ENCODE data around the gene BEGAIN.
A peak's percentile ranks its signal among the peaks of the same experiment; 100 is the strongest.

The BEGAIN gene

DNA sequence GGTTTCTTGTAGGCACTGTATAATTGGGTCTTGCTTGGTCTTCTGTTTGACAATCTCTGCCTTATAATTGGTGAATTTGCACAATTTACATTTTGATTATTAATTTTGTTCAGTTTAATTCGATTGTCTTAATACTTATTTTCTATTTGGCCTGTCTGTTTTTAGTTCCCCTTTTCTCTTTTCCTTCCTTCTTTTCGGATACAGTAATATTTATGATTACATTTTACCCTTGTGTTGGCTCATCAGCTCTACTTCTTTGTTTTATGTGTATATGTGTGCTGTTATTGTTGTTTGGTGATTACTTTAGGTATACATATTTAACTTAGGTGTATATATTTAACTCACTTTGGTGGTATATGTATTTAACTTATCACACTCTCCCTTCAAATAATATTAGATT is 12.8 kb upstream of the BEGAIN start:
- no peak for DNase-seq

DNA sequence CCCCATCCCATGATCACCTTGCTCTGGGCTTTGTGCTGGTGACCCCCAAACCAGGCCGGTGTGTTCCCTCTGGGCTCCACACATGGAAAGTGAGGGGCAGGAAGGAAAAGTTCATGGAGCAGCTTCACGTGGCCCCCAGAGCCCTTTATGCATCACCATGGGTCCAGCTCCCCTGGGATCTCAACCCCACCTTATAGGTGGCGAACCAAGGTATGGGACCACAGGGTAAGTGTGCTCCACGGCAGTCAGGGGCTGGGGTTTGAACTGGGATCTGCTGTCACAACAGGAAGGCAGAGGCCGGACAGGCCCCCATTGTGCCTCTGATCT is 7.4 kb upstream of the BEGAIN start:
- DNase-seq, result no peak

DNA sequence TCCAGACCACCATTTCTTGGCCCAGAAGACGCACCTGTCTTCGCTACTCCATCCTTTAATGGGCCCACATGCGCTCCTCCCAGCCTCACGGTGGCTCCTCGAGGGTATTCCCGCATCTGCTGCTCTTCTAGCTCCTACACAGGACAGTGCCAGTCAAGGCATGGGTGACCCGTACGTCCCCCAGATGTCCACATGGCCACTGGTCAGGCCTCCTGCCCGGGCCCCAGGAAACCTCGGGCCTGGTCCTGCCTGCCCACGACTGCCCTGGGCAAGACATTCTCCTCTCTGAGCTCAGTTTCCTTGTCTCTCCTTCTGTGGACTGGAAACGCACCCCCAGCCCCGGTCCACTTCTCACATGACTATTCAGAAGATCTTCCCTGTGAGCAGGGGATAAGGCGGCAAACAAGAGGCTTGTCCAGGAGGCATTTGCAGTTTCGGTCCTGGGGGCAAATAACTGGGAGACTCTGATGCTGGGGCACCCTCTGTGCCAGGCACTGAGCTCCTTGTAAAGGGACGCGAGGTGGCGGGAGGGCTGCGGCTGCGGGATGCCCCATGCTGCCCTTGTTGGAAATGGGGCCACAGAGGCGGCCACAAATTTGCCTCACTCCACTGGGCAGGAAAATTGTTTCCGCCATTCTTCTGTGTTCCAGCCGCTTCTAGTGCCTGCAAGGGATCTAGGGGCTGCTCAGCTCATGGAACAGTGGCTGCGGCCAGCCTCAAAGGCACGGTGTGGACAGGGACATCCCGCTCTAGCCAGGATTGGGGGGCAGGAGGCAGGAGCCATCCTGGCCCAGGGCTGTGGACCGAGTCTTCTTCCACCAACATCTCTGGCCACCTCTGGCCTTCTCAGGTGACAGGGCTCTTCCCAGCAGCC is 6.8 kb upstream of the BEGAIN start:
- no peak for DNase-seq

DNA sequence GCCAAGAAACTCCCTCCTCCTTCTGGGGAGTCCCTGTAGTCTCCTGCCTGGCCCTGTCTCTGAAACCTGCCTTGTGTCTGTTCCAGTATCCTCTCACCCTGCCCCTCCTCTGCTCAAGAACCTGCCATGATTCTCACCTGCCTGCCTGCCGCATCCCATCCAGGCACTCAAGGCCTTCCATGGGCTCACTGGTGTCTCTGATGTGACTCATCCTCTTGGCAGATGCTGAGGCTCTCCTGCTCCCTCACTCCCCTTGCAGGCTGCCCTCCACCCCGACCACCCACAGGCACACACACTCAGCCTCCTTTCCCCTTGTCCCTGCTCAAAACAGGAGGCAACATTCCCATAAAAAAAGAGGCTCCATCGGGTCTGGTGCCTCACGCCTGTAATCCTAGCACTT is 5.8 kb upstream of the BEGAIN start:
- DNase-seq, result no peak

DNA sequence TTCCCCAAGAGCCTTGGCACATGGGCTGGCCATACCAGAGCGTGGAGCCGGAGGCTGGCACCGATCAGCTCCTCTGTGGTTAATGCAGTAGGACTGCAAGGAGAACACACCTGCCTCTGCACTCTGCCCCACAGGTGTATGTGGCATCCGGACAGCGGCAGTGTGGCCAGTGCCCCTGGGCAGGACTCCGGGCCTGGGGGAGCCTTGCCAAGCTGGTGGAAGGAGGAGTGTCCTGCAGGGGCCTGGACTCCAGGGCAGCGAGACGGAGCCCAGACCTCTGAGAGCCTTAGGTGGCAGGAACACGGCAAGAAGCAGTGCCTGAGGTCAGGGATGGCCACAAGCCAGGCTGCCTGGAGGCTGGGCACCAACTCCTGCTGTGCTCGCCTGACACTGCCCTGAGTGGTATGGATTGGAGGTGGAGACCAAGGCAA is 5.3 kb upstream of the BEGAIN start:
- DNase-seq, result no peak

DNA sequence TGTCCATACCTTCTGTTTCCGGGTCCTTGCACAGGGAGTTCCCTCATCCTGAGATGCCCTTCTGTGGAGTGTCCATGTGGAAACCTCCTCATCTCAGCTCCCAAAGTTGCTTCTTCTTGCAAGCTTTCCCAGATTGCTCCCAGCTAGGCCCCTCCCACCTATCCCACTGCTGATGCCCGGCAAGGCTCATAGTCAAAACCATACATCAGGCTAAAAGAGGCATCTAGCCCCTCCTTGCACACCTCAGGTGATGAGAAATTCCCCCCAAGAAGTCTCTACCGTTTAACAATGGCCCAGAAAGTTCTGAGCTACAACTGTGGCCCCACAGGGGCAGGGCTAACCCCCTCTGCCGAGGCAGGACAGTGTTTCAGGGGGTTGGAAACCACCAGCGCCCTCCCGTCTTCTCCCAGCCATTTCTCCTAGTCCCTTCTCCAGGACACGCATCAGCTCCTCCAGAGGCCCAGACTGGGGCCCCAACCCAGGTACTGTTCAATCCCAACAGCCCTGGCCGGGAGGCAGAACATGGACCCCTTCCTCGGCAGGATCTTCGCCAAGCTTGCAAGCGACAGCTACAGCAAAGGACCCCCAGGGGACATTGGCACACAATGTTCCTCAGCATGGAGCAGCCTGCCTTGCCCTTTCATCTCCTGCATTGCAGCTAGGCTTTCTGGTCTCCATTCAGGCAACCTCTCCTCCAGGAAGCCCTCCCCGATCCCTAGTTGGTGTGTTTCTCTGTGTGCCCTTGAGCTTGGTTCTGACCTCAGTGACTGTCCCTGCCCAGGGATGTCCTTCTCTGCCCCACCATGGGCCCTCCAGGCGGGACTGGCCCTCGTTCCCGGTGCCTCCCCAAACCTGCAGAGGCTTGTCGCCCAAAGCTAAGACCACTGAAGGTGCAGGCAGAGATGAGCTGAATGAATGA is 4.5 kb upstream of the BEGAIN start:
- DNase-seq, result no peak

DNA sequence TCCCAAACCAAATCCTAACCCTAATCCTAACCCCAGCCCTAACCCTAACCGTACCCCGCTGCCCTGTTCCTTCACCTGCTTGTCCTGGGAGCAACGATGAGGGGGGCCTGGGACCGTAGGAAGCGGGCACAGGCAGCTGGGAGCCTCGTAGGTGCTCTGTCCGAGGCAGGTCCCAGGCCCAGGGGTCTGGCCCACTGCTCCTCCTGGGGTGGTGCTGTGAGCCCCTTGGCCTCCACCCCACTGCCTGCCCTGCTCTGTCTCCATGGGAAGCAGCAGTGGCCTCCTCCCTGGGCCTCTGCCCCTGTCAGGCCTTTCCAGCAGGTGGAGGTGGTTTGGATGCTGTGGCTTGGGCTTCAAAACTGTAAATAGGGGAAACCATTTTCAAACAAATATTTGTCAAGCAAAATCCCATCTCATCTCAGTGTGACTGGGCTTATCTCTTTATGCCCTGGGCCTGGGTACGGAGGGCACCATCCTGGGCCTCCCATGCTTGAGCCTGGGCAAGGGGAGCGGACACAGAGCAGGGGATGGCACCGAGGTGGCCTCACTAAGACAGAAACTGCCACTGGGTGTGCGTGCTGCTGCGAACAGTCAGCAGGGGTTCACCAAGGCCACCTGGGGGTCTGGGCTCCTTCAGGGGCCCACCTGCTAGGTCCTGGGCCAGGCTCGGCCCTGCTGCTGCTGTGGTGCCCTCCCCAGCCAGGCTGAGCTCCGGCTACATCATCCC is 3.7 kb upstream of the BEGAIN start:
- DNase-seq, result no peak

DNA sequence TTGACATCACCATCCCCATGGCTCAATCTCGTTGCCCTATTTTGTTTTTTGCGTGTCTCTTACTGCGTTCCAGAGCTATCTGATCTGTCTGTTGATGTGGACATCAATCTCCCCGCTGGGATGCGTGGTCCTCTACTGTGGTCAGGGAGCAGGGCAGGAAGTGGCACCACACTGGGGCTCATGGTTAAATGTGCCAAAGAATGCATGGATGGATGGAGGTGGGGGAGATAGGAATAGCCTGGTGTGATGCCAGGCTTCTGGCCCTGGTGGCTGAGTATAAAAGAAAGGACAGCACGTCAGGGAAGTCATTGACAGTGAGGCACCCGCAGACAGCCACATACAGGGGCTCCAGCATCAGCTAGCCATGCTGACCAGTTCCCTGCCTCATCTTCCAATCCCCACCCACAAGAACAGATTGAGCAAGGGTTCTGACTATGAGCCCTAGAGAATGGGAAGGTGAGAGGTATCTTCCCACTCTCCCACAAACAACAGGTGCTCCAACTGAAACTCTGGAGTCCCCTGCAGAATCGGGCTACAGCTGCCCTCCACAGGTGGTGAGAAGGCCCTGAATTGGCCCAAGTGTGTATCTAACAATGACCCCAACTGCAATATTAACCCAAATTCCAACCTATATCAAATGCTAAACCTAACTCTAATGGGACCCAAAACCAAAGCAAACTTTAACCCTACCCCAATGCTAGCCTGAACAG is 2.7 kb upstream of the BEGAIN start:
- DNase-seq, result no peak

DNA sequence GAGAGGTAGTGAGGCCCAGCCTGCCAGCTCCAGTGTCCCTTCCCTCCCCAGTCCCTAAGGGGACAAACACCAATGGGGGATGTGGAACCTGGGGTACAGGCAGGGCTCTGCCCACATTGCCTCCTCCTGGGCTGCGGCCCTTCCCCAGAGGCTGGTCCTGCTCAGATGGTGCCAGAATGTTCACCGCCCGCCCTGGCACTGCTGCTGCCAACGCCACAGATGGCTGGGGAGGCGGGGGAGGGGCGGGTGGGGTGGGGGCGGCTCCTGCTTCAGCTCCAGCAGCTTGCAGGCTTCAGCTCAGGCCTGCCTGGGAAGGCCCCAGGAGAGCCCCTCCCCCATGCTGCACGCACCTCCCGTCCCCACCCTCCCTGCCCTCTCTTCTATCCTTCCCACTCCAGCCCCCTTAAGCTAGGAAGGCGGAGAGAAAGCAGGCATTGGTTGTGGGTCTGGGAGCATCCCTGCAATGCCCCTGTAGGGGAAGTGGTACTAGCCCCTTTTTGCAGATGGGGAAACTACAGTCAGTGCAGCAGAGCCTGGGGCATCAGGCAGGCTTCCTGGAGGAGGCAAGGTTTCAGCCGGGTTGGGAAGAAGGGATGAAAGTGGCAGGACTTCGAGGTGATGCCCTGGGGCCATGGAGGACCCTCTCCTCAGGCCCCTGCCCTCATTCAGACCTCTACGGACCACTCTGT is 2.0 kb upstream of the BEGAIN start:
- no peak for DNase-seq

DNA sequence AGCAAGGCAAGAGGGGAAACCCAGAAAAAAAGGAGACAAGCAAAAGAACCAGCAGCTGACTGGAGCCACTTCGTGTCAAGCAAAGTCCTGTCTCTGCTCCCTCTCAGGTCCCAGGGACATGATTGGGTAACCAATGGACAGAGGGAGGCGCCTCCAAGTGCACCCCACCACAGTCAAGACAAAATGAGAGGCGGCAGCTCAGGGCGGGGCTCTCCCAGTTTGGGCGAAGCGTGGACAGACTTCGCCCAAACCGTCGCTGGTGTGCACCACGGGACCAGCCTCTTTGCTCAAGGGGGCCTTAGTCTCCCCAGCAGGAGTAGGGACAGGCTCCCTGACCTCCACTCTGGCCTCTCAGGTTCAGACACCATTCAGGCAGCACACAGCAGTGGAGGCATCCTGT is 1.5 kb upstream of the BEGAIN start:
- no peak for DNase-seq

DNA sequence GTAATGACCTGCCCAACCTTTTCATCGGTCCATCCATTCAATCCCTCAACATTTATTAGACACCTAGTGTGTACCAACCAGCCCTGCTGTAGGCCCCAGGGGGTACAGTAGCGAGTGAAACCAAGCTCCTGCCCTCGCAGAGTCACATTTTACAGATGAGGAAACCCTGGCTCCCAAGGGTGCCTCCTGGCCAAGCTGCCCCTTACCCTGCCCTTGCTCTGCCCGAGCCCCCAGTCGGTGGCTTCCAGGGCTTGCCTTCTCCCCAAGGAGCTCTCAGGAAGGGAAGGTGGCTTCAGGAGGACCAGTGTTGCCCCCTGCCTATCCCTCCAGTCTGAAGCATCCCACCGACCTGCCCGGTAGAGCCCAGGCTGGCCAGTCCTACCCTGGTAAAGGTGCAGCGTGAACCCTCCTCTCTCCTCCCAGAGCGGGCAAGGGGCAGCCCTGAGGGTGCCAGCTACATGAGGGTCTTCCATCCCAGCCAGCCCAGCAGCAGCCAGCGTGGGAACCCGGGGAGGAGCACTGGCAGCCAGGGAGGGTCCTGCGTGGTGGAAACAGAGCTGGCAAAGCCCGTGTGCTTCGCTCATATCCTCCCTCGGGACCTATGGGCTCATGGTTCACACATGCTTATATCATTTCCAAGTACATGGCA is 670 bp upstream of the BEGAIN start:
- no peak for DNase-seq

DNA sequence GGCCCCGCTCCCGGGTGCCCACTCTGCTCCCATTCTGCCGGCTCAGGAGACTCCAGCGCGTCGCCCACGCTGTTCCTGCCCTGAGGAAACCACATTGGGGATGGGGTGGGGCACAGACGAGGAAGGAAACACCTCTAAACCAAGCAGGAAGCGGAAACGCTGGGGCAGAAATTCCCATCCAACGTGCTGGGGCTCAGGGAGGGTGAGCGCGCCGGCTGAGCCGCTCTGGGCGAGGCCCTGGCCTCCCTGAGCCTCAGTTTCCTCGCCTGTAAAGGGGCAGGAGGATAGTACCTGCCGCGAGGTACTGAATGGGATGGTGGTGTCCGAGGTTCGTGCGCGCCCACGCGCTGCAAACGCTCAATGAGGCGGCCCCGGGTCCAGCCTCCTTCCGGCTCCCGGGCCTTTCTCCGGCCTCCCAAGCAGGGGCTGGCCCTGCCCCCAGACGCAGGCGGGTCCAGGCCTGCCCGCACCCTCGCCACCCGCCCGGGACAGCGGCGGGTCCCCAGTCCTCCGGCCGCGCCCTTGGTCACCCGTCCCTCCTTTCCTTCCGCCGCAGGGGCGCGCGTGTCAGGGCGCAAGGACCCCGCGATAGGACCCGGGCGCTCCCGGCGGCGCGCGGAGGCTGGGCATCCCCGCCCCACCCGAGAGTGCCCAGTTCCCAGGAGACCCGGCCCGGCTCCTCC is 673 bp downstream of the BEGAIN start:
- DNase-seq, result peak; percentile 63

DNA sequence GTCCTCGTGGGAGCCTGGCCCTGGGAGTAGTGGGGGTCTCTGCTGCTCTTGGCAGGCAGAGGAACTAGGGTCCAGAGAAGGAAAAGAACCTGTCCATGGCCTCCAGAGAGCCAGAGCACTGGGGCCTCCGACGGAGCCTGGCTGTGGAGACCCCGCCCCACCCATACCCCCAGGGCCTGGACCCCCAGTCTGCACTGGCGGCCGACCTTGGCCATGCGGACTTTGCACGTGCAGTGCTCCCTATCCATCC is 1.1 kb downstream of the BEGAIN start:
- no peak for DNase-seq

DNA sequence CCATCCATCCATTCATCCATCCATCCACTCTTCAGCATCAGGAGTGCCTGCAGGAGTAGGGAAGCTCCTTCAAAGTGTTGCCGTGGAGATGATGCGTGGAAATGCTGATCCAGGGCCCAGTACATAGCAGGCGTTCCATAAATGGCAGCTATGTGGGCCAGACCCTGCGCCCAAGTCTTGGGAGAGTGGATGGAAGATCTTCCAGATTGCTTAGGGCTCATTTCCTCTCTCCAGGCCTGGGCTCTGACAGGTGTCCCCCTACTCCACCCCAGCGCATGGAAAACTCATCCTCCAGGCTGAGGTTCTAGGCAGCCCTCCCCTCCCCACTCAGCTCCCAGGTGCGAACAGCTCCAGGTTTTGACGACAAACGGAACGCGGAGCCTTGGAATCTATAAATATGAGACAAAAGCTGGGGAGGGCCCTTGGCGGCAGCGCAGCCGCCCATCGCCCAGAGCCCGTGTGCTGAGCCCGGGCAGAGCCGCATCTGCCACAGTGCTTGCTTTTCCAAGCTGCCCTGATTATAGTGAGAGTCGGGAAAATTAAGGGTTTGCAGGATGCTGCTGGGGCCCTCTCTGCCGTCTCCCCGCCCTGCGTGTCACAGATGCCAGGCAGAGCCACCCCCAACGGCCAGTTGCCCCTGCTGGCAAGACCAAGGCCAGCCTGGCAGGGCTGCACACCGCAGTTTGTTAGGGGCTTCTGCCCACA is 1.6 kb downstream of the BEGAIN start:
- DNase-seq, result no peak

DNA sequence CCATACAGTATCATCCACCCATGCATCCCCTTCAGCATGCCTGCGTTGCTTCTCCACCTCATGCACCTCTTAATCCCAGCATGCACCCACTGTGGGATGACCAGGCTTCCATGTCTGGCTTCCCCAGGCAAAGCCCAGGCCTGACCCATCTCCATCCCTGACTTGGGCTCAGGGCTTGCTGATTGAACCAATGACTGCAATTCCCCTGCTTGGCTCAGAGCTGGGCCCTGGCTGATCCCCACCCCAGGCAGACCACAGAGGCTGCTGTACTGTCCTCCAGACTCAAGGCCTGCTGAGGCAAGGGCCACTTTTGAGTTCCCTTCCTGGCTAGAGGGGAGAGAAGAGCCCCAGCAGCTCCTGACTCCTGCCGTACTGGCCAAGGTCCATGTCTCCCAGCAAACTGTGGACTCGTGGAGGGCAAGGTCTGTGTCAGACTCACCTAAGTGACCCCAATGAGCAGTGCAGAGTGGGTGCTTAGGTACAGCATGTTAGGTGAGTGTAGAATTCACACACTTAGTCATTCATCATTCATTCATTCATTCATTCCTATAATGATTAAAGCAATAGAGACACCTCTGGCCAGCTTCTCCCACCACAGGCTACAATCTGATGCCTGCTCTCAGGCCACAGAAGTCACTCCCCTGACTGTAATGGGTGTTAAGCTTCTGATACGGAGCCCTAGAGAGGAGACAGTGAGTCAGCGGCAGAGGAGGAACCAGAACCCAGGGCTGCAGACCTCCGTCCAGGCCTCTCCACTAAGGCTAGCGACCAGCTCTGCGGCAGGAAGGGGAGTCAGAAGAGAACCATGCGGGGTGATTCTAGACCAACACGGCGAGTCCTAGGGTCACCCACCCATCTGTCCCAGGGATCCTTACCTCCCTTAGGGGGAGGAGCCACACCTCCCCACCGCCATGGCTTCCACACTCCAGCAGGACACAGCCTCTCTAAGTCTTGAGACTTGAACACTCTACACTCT is 2.9 kb downstream of the BEGAIN start:
- DNase-seq, result no peak

DNA sequence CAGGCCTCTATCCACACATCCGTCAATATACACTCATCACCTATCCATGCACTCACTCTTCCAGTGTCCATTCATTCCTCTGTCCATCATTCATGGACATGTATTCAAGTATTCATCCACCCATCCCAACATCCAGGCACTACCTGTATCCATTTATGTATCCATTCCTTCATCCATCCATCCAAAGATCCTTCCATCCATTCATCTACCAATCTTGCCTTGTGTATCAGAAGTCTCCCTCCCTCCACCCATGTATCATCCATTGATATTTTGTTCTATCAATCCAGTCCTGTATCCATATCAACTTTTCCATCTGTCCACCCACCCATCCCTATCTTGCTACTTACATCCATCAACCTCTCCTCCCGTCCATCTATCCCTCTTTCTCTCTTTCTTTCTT is 4.0 kb downstream of the BEGAIN start:
- DNase-seq, result no peak

DNA sequence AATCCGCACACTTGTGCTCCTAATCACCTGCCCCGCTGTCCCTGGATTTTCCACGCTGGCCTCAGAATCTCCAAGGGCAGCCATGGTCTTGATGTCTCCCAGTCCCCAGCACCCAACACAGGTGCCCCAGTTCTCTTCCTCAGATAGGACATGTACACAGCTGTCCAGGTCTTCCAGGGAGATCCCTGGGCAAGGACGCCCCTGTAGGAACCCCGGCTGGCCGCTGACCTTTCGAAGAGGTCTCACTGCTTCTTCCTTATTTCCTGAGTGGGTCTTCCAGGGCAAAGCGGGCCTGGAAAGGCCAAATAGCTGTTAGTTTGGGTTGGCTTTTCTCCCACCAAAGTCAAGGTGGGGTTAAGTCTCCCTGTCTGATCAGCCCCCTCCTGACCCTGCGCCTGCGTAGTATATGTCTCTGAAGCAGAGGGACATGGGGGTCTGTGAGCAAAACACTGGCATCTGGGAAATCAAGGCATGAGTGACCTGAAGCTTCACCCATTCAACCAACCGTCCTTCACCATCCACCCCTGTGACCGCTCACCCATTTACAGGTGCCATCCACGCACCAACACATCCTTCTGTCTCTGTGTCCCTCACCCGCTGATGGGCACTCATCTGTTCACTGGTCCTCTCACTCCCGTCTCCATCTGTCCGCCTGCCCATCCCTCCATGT is 4.6 kb downstream of the BEGAIN start:
- no peak for DNase-seq

DNA sequence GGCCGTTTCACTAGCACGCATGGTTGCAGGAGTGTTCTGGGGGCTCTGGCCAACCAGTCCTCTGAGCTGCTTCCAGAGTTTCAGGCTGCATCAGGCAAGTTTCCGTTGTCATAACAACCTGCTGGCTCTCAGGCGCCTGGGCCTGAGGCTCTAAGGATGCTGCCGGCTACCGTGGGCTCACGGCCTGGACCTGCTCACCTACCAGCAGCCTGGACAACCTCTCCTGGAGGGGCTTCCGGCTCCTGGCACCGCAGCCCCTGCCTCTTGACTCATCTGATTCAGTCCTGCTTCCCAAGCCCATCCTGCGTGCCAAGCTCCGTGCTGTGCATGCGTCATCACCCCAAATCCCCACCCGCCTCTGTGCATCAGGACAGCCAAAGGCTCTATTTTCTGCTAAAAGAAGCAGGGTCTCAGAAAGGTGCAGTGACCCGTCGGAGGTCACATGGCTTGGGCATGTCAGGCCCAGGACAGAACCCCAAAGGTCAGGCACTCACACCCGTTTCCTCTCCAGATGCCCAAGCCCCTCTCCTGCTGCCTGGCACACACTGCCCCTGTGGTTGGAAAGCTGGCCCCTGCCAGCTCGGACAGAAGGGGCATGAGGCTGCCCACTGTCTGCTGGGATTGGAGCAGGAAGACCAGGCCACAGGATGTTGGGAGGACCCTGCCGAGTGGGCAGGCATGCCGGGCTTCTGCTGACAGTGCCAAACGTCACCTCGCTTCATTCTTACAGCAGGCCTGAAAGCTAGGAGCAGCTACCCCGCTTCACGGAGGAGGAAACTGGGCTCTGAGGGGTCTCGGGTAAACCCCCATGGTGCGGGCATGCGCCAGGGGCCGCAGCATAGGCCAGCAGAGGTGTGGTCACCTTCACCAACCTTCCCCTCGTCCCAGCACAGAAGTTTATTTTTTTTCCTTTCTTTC is 5.7 kb downstream of the BEGAIN start:
- no peak for DNase-seq

Data from EL (cell line).